Activated naive CD8-positive, alpha-beta T cell treated with anti-CD3 and anti-CD28 coated beads, Interleukin-2, amount 50 U/mL, for 16 hours (primary cell): ENCODE measurements around the gene DNAJC16.

Source experiments
- DNase-seq: peaks from one replicate; pipeline ENCODE4 v3.0.0-alpha.2; 2020; ENCODE audit warnings: low read depth, low spot score

Gene DNAJC16

GRCh38 chr1:15620902-15621682 is 94.4 kb downstream of the DNAJC16 start:
- DNase-seq, result no peak

GRCh38 chr1:15621975-15622374 is 95.3 kb downstream of the DNAJC16 start:
- DNase-seq, result no peak

GRCh38 chr1:15622712-15623373 is 96.2 kb downstream of the DNAJC16 start:
- DNase-seq, result no peak

GRCh38 chr1:15623435-15623834 is 96.8 kb downstream of the DNAJC16 start:
- DNase-seq, result no peak

- no peak for DNase-seq
Measured at GRCh38 chr1:15624133-15624714, 97.6 kb downstream of the DNAJC16 start.

DNA sequence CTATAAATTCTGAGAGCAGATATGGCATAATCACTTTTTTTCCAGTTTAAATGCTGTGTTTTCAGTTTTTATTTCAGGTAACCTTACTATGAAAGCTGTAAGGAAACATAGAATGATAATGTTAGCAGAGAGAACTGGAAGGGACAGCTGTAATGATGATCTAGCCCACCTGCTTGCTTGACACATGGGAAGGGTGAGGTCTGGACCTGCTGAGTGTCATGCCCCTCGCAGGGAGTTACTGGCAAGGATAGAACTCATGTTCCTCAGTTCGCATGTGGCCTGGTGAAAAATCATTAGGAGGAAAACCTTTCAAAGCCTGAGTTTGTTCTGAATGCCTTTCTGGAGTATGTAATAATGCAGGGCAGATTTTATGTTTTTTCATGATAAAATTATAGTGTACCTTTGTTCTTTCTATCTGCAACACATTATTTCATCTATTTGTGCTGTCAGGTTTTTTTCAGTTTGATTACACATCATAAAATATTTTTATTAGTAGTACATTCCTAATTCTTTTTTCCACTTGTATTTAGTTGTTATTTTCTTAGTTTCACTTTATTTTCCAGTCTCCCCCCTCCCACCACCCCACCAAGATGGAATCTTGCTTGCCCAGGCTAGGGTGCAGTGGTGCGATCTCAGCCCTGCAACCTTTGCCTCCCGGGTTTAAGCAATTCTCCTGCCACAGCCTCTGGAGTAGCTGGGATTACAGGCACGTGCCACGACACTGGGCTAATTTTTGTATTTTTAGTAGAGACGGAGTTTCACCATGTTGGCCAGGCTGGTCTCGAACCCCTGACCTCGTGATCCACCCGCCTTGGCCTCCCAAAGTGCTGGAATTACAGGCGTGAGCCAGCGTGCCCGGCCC is 98.6 kb downstream of the DNAJC16 start:
- no peak for DNase-seq
